ENCODE measurements around the gene NPAS3.

NPAS3 gene

GRCh38 chr14:33257796-33258195, 319.1 kb downstream of the NPAS3 start:
- no peak for DNase-seq (ENCODE audit: low read depth)

GRCh38 chr14:33259764-33260163, 321.1 kb downstream of the NPAS3 start:
- DNase-seq (ENCODE audit: low read depth) = no peak

- no peak for DNase-seq (ENCODE audit: low read depth)
Measured at GRCh38 chr14:33271216-33271615, 332.5 kb downstream of the NPAS3 start.

- DNase-seq (ENCODE audit: low read depth) = no peak
Measured at GRCh38 chr14:33271891-33272290, 333.2 kb downstream of the NPAS3 start.

- no peak for DNase-seq (ENCODE audit: low read depth)
Measured at GRCh38 chr14:33273978-33274377, 335.3 kb downstream of the NPAS3 start.

GRCh38 chr14:33275879-33276278, 337.2 kb downstream of the NPAS3 start:
- DNase-seq (ENCODE audit: low read depth) = no peak

- DNase-seq (ENCODE audit: low read depth) = no peak
Measured at GRCh38 chr14:33279865-33280264, 341.2 kb downstream of the NPAS3 start.

GRCh38 chr14:33280646-33281045, 342.0 kb downstream of the NPAS3 start:
- no peak for DNase-seq (ENCODE audit: low read depth)

GRCh38 chr14:33282331-33283230, 343.9 kb downstream of the NPAS3 start:
- no peak for DNase-seq (ENCODE audit: low read depth)

GRCh38 chr14:33285902-33286700, 347.4 kb downstream of the NPAS3 start:
- no peak for DNase-seq (ENCODE audit: low read depth)

- no peak for DNase-seq (ENCODE audit: low read depth)
Measured at GRCh38 chr14:33287189-33287588, 348.5 kb downstream of the NPAS3 start.

- DNase-seq (ENCODE audit: low read depth) = no peak
Measured at GRCh38 chr14:33290641-33291040, 352.0 kb downstream of the NPAS3 start.

GRCh38 chr14:33291529-33292104, 352.9 kb downstream of the NPAS3 start:
- no peak for DNase-seq (ENCODE audit: low read depth)

- DNase-seq (ENCODE audit: low read depth) = no peak
Measured at GRCh38 chr14:33294419-33294818, 355.7 kb downstream of the NPAS3 start.

- no peak for DNase-seq (ENCODE audit: low read depth)
Measured at GRCh38 chr14:33297565-33297964, 358.9 kb downstream of the NPAS3 start.

- no peak for DNase-seq (ENCODE audit: low read depth)
Measured at GRCh38 chr14:33307691-33308251, 369.1 kb downstream of the NPAS3 start.

GRCh38 chr14:33309106-33309505, 370.4 kb downstream of the NPAS3 start:
- no peak for DNase-seq (ENCODE audit: low read depth)

- no peak for DNase-seq (ENCODE audit: low read depth)
Measured at GRCh38 chr14:33315217-33315616, 376.5 kb downstream of the NPAS3 start.

- DNase-seq (ENCODE audit: low read depth) = no peak
Measured at GRCh38 chr14:33315721-33316120, 377.0 kb downstream of the NPAS3 start.

- DNase-seq (ENCODE audit: low read depth) = no peak
Measured at GRCh38 chr14:33317675-33318074, 379.0 kb downstream of the NPAS3 start.

- DNase-seq (ENCODE audit: low read depth) = no peak
Measured at GRCh38 chr14:33323979-33324378, 385.3 kb downstream of the NPAS3 start.

GRCh38 chr14:33331176-33331949, 392.7 kb downstream of the NPAS3 start:
- DNase-seq (ENCODE audit: low read depth) = no peak
